ENCODE measurements around the gene FGD5.

Gene FGD5

GRCh38 chr3:14886101-14886500, 67.3 kb downstream of the FGD5 start:
- no peak for TF ChIP-seq SIN3A (IDR thresholded peaks at IDR 0.05; ENCODE audit: borderline replicate concordance, insufficient read depth, low read length)
- no peak for TF ChIP-seq TAF1 (IDR thresholded peaks at IDR 0.05; ENCODE audit: borderline replicate concordance, insufficient read depth, low read length)
- TF ChIP-seq REST (IDR thresholded peaks at IDR 0.05; ENCODE audit: insufficient read depth in 1 of 2, low read depth in 2 of 2, low read length in 2 of 2) = no peak
- no peak for TF ChIP-seq FOXP2 (optimal IDR thresholded peaks at IDR 0.05; ENCODE audit: borderline replicate concordance, extremely low read depth, extremely low read length, insufficient read depth)
- no peak for TF ChIP-seq POLR2AphosphoS5 (IDR thresholded peaks at IDR 0.05; ENCODE audit: low read depth, low read length)

- TF ChIP-seq POLR2AphosphoS5 (IDR thresholded peaks at IDR 0.05; ENCODE audit: low read depth, low read length) (no peak), TAF1 (IDR thresholded peaks at IDR 0.05; ENCODE audit: borderline replicate concordance, insufficient read depth, low read length) (no peak), FOXP2 (optimal IDR thresholded peaks at IDR 0.05; ENCODE audit: borderline replicate concordance, extremely low read depth, extremely low read length, insufficient read depth) (no peak), REST (IDR thresholded peaks at IDR 0.05; ENCODE audit: insufficient read depth in 1 of 2, low read depth in 2 of 2, low read length in 2 of 2) (no peak), SIN3A (IDR thresholded peaks at IDR 0.05; ENCODE audit: borderline replicate concordance, insufficient read depth, low read length) (no peak)
Observed at GRCh38 chr3:14889205-14889604, 70.4 kb downstream of the FGD5 start.

GRCh38 chr3:14889943-14890342, 71.2 kb downstream of the FGD5 start:
- TF ChIP-seq FOXP2 (optimal IDR thresholded peaks at IDR 0.05; ENCODE audit: borderline replicate concordance, extremely low read depth, extremely low read length, insufficient read depth) (no peak), TAF1 (IDR thresholded peaks at IDR 0.05; ENCODE audit: borderline replicate concordance, insufficient read depth, low read length) (no peak), REST (IDR thresholded peaks at IDR 0.05; ENCODE audit: insufficient read depth in 1 of 2, low read depth in 2 of 2, low read length in 2 of 2) (no peak), SIN3A (IDR thresholded peaks at IDR 0.05; ENCODE audit: borderline replicate concordance, insufficient read depth, low read length) (no peak), POLR2AphosphoS5 (IDR thresholded peaks at IDR 0.05; ENCODE audit: low read depth, low read length) (no peak)

- TF ChIP-seq FOXP2 (optimal IDR thresholded peaks at IDR 0.05; ENCODE audit: borderline replicate concordance, extremely low read depth, extremely low read length, insufficient read depth) (no peak), REST (IDR thresholded peaks at IDR 0.05; ENCODE audit: insufficient read depth in 1 of 2, low read depth in 2 of 2, low read length in 2 of 2) (no peak), POLR2AphosphoS5 (IDR thresholded peaks at IDR 0.05; ENCODE audit: low read depth, low read length) (no peak), TAF1 (IDR thresholded peaks at IDR 0.05; ENCODE audit: borderline replicate concordance, insufficient read depth, low read length) (no peak), SIN3A (IDR thresholded peaks at IDR 0.05; ENCODE audit: borderline replicate concordance, insufficient read depth, low read length) (no peak)
Observed at GRCh38 chr3:14890476-14890875, 71.7 kb downstream of the FGD5 start.

Data from PFSK-1 (cell line).